ENCODE results near the gene MEF2A.

DNA sequence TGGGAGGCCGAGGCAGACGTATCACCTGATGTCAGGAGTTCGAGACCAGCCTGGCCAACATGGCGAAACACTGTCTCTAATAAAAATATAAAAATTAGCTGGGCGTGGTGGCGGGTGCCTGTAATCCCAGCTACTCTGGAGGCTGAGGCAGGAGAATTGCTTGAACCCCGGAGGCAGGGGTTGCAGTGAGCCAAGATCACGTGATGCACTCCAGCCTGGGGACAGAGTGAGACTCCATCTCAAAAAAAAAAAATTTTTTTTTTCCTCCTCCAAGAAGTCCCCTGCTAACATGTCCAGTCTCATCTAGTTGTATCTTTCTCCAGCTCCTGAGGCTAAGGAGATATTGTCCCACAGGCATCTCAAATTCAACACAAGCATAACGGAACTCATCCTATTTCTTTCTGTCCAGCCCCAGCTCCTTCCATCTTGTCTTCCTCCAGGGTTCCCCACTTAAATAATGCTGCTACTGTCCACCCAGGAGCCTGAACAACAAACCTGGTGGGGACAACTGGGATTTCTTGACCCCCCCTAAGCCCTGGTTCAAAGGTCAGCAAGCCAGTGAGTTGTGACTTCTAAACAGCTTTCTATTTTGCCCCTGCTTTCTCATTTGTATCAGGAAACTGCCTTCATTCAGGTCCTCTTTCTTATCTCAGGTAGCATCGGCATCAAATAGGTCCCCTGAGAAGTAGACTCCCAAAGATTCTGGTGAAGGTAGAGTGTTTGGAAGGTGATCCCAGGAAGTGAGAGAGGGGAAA is 4.1 kb upstream of the MEF2A start:
- no peak for TF ChIP-seq POLR2A (IDR thresholded peaks at IDR 0.05)
- TF ChIP-seq, protein P1, sequence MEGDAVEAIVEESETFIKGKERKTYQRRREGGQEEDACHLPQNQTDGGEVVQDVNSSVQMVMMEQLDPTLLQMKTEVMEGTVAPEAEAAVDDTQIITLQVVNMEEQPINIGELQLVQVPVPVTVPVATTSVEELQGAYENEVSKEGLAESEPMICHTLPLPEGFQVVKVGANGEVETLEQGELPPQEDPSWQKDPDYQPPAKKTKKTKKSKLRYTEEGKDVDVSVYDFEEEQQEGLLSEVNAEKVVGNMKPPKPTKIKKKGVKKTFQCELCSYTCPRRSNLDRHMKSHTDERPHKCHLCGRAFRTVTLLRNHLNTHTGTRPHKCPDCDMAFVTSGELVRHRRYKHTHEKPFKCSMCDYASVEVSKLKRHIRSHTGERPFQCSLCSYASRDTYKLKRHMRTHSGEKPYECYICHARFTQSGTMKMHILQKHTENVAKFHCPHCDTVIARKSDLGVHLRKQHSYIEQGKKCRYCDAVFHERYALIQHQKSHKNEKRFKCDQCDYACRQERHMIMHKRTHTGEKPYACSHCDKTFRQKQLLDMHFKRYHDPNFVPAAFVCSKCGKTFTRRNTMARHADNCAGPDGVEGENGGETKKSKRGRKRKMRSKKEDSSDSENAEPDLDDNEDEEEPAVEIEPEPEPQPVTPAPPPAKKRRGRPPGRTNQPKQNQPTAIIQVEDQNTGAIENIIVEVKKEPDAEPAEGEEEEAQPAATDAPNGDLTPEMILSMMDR (IDR thresholded peaks at IDR 0.05) = no peak
